GM10266 (cell line): ENCODE results near the gene KDM6B.

Experiments
- DNase-seq: peaks from one replicate; pipeline ENCODE4 v3.0.0; 2012; ENCODE audit errors: extremely low spot score
- CTCF ChIP-seq: IDR thresholded peaks from 2 replicates; pipeline ENCODE4 v1.5.1; 2012; ENCODE audit warnings: mild to moderate bottlenecking, low read depth; ENCODE audit not compliant: control insufficient read depth, insufficient read depth; ENCODE audit errors: missing control alignments

The KDM6B gene

GRCh38 chr17:7823581-7824001 lies 10.4 kb upstream of the KDM6B start:
- TF ChIP-seq CTCF = no peak
- no peak for DNase-seq

- no peak for DNase-seq
- TF ChIP-seq CTCF = no peak
Observed at GRCh38 chr17:7824021-7824924, 9.7 kb upstream of the KDM6B start.

GRCh38 chr17:7825206-7825990 lies 8.6 kb upstream of the KDM6B start:
- DNase-seq = no peak
- TF ChIP-seq CTCF = no peak

- DNase-seq = no peak
- TF ChIP-seq CTCF = no peak
Observed at GRCh38 chr17:7830616-7831015, 3.4 kb upstream of the KDM6B start.

- no peak for DNase-seq
- TF ChIP-seq CTCF = no peak
Observed at GRCh38 chr17:7831233-7831632, 2.8 kb upstream of the KDM6B start.

GRCh38 chr17:7832431-7832830 lies 1.6 kb upstream of the KDM6B start:
- DNase-seq = no peak
- TF ChIP-seq CTCF = no peak
